ENCODE data around the gene PSMD11.

PSMD11 gene

GRCh38 chr17:32504166-32504990 lies 60.1 kb downstream of the PSMD11 start:
- H3K4me3 Mint-ChIP-seq = peak overlapping the region; percentile 50
- H3K4me1 Mint-ChIP-seq = peaks cover 54% of the 10 kb centered on the region
- no peaks in the 10 kb centered on the region for H3K27me3 Mint-ChIP-seq
- ATAC-seq = no peak
- peak overlapping the region; percentile 83 for H3K27ac Mint-ChIP-seq
- H3K9me3 Mint-ChIP-seq = no peaks in the 10 kb centered on the region
- H3K36me3 Mint-ChIP-seq = no peaks in the 10 kb centered on the region

- ATAC-seq = no peak
- H3K4me1 Mint-ChIP-seq = peaks cover 45% of the 10 kb centered on the region
- H3K27ac Mint-ChIP-seq = no peak overlapping the region
- H3K4me3 Mint-ChIP-seq = no peak overlapping the region
- H3K9me3 Mint-ChIP-seq = no peaks in the 10 kb centered on the region
- H3K36me3 Mint-ChIP-seq = no peaks in the 10 kb centered on the region
- no peaks in the 10 kb centered on the region for H3K27me3 Mint-ChIP-seq
Measured at GRCh38 chr17:32508926-32509325, 64.6 kb downstream of the PSMD11 start.

GRCh38 chr17:32510466-32510865 lies 66.2 kb downstream of the PSMD11 start:
- Mint-ChIP-seq H3K36me3 (no peaks in the 10 kb centered on the region), H3K9me3 (no peaks in the 10 kb centered on the region), H3K27ac (no peak overlapping the region), H3K4me3 (no peak overlapping the region), H3K27me3 (no peaks in the 10 kb centered on the region), H3K4me1 (peaks cover 33% of the 10 kb centered on the region)
- no peak for ATAC-seq

GRCh38 chr17:32512328-32512727 lies 68.0 kb downstream of the PSMD11 start:
- Mint-ChIP-seq H3K36me3 (no peaks in the 10 kb centered on the region), H3K9me3 (no peaks in the 10 kb centered on the region), H3K27ac (peak overlapping the region; percentile 6), H3K4me1 (peaks cover 45% of the 10 kb centered on the region), H3K27me3 (no peaks in the 10 kb centered on the region), H3K4me3 (no peak overlapping the region)
- ATAC-seq = no peak

- Mint-ChIP-seq H3K4me1 (peaks cover 55% of the 10 kb centered on the region), H3K9me3 (no peaks in the 10 kb centered on the region), H3K4me3 (no peak overlapping the region), H3K27me3 (no peaks in the 10 kb centered on the region), H3K27ac (no peak overlapping the region), H3K36me3 (no peaks in the 10 kb centered on the region)
- ATAC-seq = no peak
Measured at GRCh38 chr17:32513579-32513978, 69.3 kb downstream of the PSMD11 start.

GRCh38 chr17:32514606-32515005 lies 70.3 kb downstream of the PSMD11 start:
- no peak for ATAC-seq
- no peaks in the 10 kb centered on the region for H3K36me3 Mint-ChIP-seq
- H3K27me3 Mint-ChIP-seq = no peaks in the 10 kb centered on the region
- peak overlapping the region; percentile 63 for H3K27ac Mint-ChIP-seq
- no peak overlapping the region for H3K4me3 Mint-ChIP-seq
- H3K4me1 Mint-ChIP-seq = peaks cover 59% of the 10 kb centered on the region
- no peaks in the 10 kb centered on the region for H3K9me3 Mint-ChIP-seq

- H3K4me3 Mint-ChIP-seq = no peak overlapping the region
- no peaks in the 10 kb centered on the region for H3K36me3 Mint-ChIP-seq
- no peaks in the 10 kb centered on the region for H3K27me3 Mint-ChIP-seq
- no peaks in the 10 kb centered on the region for H3K9me3 Mint-ChIP-seq
- peak; percentile 50 for ATAC-seq
- peaks cover 67% of the 10 kb centered on the region for H3K4me1 Mint-ChIP-seq
- H3K27ac Mint-ChIP-seq = peak overlapping the region; percentile 63
Measured at GRCh38 chr17:32515677-32516383, 71.5 kb downstream of the PSMD11 start.

GRCh38 chr17:32516450-32516849 lies 72.1 kb downstream of the PSMD11 start:
- Mint-ChIP-seq H3K4me3 (no peak overlapping the region), H3K4me1 (peaks cover 67% of the 10 kb centered on the region), H3K9me3 (no peaks in the 10 kb centered on the region), H3K27ac (peak overlapping the region; percentile 56), H3K27me3 (no peaks in the 10 kb centered on the region), H3K36me3 (no peaks in the 10 kb centered on the region)
- ATAC-seq = no peak

GRCh38 chr17:32516940-32517701 lies 72.8 kb downstream of the PSMD11 start:
- Mint-ChIP-seq H3K36me3 (no peaks in the 10 kb centered on the region), H3K9me3 (no peaks in the 10 kb centered on the region), H3K27me3 (no peaks in the 10 kb centered on the region), H3K27ac (peak overlapping the region; percentile 56), H3K4me1 (peaks cover 64% of the 10 kb centered on the region), H3K4me3 (no peak overlapping the region)
- ATAC-seq = peak; percentile 81

GRCh38 chr17:32517982-32518381 lies 73.7 kb downstream of the PSMD11 start:
- H3K27me3 Mint-ChIP-seq = no peaks in the 10 kb centered on the region
- peaks cover 73% of the 10 kb centered on the region for H3K4me1 Mint-ChIP-seq
- H3K27ac Mint-ChIP-seq = peak overlapping the region; percentile 56
- H3K36me3 Mint-ChIP-seq = no peaks in the 10 kb centered on the region
- no peak for ATAC-seq
- no peak overlapping the region for H3K4me3 Mint-ChIP-seq
- H3K9me3 Mint-ChIP-seq = no peaks in the 10 kb centered on the region

- H3K4me3 Mint-ChIP-seq = peak overlapping the region; percentile 56
- peak overlapping the region; percentile 76 for H3K27ac Mint-ChIP-seq
- peaks cover 80% of the 10 kb centered on the region for H3K4me1 Mint-ChIP-seq
- H3K36me3 Mint-ChIP-seq = no peaks in the 10 kb centered on the region
- ATAC-seq = no peak
- no peaks in the 10 kb centered on the region for H3K9me3 Mint-ChIP-seq
- H3K27me3 Mint-ChIP-seq = no peaks in the 10 kb centered on the region
Measured at GRCh38 chr17:32518646-32519227, 74.4 kb downstream of the PSMD11 start.

GRCh38 chr17:32519228-32520103 lies 75.2 kb downstream of the PSMD11 start:
- H3K4me3 Mint-ChIP-seq = peak overlapping the region; percentile 56
- H3K36me3 Mint-ChIP-seq = no peaks in the 10 kb centered on the region
- H3K27me3 Mint-ChIP-seq = no peaks in the 10 kb centered on the region
- no peaks in the 10 kb centered on the region for H3K9me3 Mint-ChIP-seq
- no peak for ATAC-seq
- H3K27ac Mint-ChIP-seq = peak overlapping the region; percentile 76
- H3K4me1 Mint-ChIP-seq = peaks cover 86% of the 10 kb centered on the region

GRCh38 chr17:32520104-32520701 lies 75.9 kb downstream of the PSMD11 start:
- Mint-ChIP-seq H3K27ac (peak overlapping the region; percentile 76), H3K9me3 (no peaks in the 10 kb centered on the region), H3K36me3 (no peaks in the 10 kb centered on the region), H3K4me3 (peak overlapping the region; percentile 56), H3K27me3 (no peaks in the 10 kb centered on the region), H3K4me1 (peaks cover 89% of the 10 kb centered on the region)
- ATAC-seq = peak; percentile 42
